M059J (cell line): ENCODE data around the gene TP63. TPM values are rescaled to one million over a fixed set of nuclear protein-coding genes. Genes with fewer than 3 reads are reported as not detected.
"Not testable (repeated sequence)": the region's sequence is repeated elsewhere in the genome, so short reads cannot be mapped to it uniquely, and the experiment has no call there.

ENCODE experiments used
- DNase-seq: peaks from one replicate; pipeline ENCODE4 v3.0.0-alpha.2; 2012; ENCODE audit warnings: low read depth
- total RNA-seq: library from RNA; depleted of rRNA; stranded (reverse); fragments of >200 nt; shearing (Covaris generic); gene quantifications from 2 replicates; pipeline ENCODE4 v1.2.3, GENCODE V29; 2014

TP63 gene
- total RNA-seq, 1 experiment from 2014 or later: not detected

- DNase-seq: no peak
Measured at GRCh38 chr3:189721873-189722665, 90.9 kb downstream of the TP63 start.

DNA sequence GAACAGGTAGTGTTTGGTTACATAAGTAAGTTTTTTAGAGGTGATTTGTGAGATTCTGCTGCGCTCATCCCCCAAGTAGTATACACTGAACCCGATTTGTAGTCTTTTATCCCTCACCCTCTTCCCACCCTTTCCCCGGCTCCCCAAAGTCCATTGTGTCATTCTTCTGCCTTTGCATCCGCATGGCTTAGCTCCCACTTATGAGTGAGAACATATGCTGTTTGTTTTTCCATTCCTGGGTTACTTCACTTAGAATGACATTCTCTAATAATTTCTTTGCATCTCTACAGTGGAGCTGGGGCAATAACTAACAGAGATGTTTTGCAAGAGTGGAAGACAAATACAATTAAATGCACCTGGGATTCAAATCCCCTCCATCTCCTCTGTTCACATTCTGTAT, 93.2 kb downstream of the TP63 start:
- no peak for DNase-seq

- DNase-seq: no peak
Measured at GRCh38 chr3:189726277-189726676, 95.1 kb downstream of the TP63 start.

GRCh38 chr3:189727158-189727557, 96.0 kb downstream of the TP63 start:
- DNase-seq: no peak

DNA sequence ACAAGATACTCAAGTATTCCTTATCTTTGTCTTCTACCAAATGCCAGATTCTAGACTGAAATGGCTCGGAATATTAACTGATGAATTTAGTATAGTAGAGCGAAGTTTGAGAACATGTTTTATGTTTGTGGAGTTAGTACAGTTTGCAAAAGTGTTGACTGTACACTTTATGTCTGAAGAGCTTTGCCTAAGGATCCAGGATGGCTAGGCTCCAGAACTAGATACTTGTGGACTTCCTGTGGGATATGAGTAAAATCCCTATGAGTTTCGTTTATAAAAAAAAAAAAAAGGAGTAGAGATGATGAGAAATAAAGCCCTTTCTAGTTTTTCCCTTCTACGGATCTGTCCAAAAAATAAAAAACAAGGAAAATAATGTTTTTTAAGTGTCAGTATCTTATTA, 96.7 kb downstream of the TP63 start:
- peak; percentile 50 for DNase-seq

DNA sequence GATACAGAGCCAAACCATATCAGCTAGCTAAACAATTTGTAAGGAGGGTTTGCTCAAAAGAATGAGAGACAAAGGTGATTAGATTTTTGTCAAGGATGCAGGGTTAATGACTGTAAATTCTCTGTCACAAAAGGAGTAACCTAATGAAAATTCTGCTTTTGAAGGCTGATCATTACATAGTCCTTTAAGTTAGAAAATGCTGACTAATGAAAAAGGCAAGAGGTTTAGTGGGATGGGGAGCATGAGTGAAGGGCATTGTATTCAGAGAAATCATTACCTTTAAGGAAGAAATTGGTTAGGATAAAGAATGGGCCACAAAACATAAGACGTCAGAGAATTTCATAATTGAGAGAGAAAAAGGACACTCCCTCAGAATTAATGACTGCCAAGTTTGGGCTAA, 97.7 kb downstream of the TP63 start:
- DNase-seq: no peak

DNA sequence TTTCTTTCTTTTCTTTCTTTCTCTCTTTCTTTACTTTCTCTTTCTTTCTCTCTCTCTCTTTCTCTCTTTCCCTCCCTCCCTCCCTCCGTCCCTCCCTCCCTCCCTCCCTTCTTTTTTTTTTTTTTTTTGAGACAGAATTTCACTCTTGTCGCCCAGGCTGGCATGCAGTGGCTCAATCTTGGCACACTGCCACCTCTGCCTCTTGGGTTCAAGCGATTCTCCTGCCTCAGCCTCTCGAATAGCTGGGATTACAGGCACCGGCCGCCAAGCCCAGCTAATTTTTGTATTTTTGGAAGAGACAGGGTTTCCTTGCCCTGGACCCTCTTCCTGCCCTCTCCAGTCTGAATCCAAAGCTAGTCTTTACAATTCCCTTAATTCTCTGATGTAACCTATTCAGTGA, 102.9 kb downstream of the TP63 start:
- no peak for DNase-seq

GRCh38 chr3:189735913-189736312, 104.7 kb downstream of the TP63 start:
- no peak for DNase-seq

- peak; percentile 46 for DNase-seq
Measured at GRCh38 chr3:189737071-189737470, 105.9 kb downstream of the TP63 start.

DNA sequence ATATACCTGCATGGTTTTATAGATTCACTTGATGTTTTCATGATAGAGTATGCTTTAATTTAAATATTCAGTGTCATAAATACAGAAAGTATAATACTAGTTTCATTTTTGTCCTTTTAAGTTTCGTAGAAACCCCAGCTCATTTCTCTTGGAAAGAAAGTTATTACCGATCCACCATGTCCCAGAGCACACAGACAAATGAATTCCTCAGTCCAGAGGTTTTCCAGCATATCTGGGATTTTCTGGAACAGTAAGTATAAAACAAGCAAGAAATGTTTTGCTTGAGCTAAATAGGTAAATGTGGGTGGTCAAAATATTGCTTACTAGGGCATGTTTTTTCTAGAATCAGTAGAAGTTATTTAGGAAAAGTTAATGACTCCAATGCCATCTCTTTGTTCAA, 106.4 kb downstream of the TP63 start:
- no peak for DNase-seq

DNA sequence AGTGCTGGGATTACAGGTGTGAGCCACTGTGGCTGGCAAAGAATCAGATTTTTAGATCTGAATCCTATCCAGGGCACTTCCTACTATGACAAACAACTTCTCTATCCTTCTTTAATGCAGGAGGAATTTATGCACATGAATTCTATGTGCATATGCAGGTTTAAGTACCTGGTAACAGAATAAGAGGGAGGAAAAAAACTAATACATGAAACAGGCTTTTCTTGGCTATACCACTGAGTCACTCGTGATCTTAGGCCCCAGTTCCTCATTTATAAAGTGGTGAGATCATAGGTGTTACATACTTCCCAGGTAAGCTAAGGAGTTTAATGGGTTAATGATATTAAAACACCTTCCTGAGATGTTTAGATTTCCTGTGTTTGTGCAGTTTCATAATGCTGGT, 108.2 kb downstream of the TP63 start:
- no peak for DNase-seq

- DNase-seq: no peak
Measured at GRCh38 chr3:189740156-189740555, 109.0 kb downstream of the TP63 start.

DNA sequence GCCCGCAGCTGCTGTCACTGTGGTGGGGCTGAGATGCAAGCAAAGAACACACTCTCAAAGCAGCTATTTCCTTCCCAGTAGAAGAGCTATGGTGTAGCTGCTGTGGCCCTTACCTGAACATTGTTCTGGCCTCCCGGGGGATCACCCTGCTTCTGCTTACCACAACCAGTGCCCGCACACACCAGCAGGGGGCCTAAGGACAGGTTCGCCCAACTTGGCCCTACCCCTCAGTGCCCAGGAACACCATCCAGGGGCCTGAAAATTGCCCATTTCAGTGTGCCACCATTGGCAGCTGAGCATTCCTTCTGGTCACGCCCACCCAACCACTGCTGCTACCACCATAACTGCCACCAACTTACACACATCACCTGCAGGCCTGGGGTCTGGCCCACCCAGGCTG, 113.0 kb downstream of the TP63 start:
- no peak for DNase-seq

DNA sequence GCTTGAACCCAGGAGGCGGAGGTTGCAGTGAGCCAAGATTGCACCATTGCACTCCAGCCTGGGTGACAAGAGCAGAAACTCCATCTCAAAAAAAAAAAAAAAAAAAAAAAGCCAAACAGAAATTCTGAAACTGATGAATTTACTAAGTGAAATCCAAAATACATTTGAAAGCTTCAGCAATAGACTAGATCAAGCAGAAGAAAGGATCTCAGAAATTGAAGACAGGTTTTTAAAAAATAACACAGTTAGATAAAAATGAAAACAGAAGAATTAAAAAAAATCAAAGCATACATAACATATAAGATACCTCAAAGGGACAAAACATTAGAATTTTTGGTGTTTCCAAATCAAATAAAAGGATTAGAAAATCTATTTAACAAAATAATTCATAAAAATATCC, 114.4 kb downstream of the TP63 start:
- no peak for DNase-seq

DNA sequence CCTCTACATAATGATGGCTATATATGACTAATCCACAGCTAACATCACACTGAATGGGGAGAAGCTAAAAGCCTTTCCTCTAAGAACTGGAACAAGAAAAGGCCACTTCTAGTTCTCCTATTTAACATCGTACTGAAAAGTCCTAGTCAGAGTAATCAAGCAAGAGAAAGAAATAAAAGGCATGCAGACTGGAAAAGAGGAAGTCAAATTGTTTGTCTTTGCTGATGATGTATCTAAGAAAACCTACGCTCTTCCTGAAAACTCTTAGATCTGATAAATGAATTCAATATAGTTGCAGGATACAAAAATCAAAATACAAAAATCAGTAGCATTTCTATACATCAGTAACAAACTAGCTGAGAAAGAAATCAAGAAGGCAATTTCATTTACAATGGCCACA, 116.9 kb downstream of the TP63 start:
- DNase-seq: no peak

DNA sequence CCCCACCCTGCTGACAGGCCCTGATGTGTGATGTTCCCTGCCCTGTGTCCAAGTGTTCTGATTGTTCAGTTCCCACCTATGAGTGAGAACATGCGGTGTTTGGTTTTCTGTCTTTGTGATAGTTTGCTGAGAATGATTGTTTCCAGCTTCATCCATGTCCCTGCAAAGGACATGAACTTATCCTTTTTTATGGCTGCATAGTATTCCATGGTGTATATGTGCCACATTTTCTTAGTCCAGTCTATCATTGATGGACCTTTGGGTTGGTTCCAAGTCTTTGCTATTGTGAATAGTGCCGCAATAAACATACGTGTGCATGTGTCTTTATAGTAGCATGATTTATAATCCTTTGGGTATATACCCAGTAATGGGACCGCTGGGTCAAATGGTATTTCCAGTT, 119.8 kb downstream of the TP63 start:
- DNase-seq: not testable (repeated sequence)

DNA sequence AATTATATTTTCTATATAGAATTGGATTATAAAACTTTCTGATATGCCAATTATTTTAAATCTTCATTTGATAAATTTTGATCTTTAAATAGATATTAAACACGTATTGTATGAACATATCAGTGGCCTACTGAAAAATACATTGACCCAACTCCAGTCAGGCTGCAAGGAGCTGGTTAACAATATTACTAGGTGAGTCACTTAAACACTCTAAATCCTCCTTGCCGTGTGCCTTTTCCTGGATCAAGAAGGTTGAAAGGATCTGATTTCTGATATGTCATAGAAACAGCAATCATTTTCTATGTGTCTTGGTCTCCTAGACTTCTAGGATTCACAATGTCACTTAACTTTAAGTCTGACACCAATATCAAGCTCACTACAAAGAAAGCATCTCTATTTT, 123.2 kb downstream of the TP63 start:
- DNase-seq: no peak

GRCh38 chr3:189756582-189757078, 125.4 kb downstream of the TP63 start:
- peak; percentile 90 for DNase-seq

GRCh38 chr3:189758186-189758585, 127.0 kb downstream of the TP63 start:
- DNase-seq: no peak

DNA sequence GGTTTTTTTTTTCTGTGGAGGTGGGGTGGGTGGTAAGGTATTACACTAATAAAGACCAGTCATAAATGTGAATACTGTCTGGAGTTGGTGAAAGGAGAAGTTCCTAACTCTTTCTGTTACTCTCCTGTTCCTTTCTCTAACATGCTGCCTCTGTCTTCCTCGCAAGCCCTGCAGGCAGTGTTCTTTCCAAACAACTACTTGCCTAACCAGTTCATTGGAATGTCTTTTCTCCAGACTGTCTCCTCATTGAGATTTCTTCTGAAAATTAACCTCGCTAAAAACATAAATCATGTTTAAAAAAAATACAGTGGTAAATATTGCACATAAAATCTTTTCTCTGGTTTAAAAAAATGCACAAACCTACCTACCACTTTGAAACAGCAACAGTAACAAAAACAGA, 135.2 kb downstream of the TP63 start:
- DNase-seq: peak; percentile 20

DNA sequence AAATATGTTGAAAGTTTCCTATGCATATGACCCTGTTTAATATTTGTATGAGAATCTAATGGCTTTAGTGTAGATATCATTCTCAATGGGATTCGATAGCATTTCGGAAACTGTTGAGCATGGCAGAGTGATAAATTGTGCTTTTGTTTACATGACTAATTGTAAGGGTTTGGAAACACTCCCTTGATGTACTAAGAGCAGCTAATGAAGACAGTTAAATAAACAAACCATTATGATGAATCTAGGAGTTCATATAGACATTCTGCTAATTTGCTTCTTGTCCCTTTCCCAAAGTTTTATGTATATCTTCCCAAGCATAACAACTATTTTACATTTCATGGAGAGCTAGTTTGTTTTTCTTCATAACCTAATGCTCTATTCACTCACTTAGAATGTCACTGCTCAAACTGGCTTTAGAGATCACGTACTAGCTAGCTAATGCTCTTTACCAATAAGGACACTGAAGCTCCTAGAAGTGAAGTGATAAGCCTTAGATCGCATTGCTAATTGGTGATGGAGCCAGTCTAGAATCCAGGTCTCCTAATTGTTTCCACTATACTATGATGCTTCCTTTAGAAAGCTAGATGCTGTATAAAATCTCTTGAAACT, 140.8 kb downstream of the TP63 start:
- peak; percentile 57 for DNase-seq

DNA sequence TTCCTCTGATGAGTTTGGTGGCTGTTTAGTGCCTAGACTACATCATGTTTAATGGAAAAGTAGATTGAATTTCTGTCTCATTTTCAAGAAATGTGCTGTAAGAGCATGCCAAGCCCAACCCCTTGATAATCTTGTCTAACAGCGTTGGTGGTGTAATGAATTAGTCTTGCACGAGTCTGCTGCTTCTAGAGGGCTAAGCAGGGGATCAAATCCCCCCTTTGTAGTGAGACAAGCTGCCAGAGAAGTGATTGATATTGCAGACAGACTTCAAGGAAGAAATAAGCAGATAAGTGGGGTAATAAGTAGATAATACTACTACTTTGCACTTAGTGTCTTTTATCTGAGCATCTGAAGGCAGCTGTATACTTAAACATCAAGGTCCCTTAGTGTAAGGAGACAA, 141.4 kb downstream of the TP63 start:
- DNase-seq: peak; percentile 60

DNA sequence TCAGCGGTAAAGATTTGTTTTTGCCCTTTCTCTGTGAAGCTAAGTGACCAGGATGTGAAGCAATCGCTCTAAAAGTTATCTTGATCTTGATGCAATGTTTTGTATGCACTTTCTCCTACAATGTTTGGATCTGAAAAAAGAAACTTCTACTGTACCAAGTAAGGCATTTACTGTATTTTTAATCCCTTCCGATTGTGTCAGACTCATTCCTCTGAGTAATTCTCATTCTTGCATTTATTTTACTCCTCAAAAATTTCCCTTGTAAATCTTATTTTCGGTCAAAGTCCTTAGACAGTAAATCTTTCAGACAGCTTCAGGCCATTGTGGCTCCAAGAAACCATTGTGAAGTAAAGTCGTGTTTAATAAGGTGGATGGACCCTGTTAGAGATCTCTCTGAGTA, 141.9 kb downstream of the TP63 start:
- DNase-seq: peak; percentile 95
